GM12878 (cell line): ENCODE data around the gene LTC4S. TPM values are rescaled to one million over a fixed set of nuclear protein-coding genes. Genes with fewer than 3 reads are reported as not detected.
A peak's percentile ranks its signal among the peaks of the same experiment; 100 is the strongest.

Source experiments
- CREB1 ChIP-seq: IDR thresholded peaks from 2 replicates; pipeline ENCODE4 v1.6.1; 2012; ENCODE audit warnings: low read depth, mild to moderate bottlenecking, inconsistent platforms
- KLF5 ChIP-seq: fragments of 450-650 bp; IDR thresholded peaks from 2 replicates; pipeline ENCODE4 v1.6.1; 2014; ENCODE audit warnings: mild to moderate bottlenecking; ENCODE audit not compliant: partially characterized antibody
- RAD21 ChIP-seq: IDR thresholded peaks from 2 replicates; pipeline ENCODE4 v1.6.1; 2011; ENCODE audit warnings: mild to moderate bottlenecking, low read depth, low read length, moderate library complexity; ENCODE audit not compliant: insufficient read depth
- SMARCA5 ChIP-seq: fragments of 450-650 bp; IDR thresholded peaks from 2 replicates; pipeline ENCODE4 v1.6.1; 2017; ENCODE audit warnings: mild to moderate bottlenecking
- SMC3 ChIP-seq: IDR thresholded peaks from 2 replicates; pipeline ENCODE4 v1.6.1; 2011; ENCODE audit warnings: low read length, improper control_type of control experiment, borderline replicate concordance
- SP1 ChIP-seq: IDR thresholded peaks from one replicate; pipeline ENCODE4 v1.6.1; 2011; ENCODE audit warnings: low read depth, low read length
- TCF12 ChIP-seq: IDR thresholded peaks from 2 replicates; pipeline ENCODE4 v1.6.1; 2011; ENCODE audit warnings: low read depth, mild to moderate bottlenecking, low read length
- USF2 ChIP-seq: IDR thresholded peaks from 2 replicates; pipeline ENCODE4 v1.6.1; 2011; ENCODE audit warnings: low read depth, low read length, improper control_type of control experiment, borderline replicate concordance
- YY1 ChIP-seq: IDR thresholded peaks from 2 replicates; pipeline ENCODE4 v1.6.1; 2011; ENCODE audit warnings: low read depth, mild to moderate bottlenecking, low read length
- ZBTB33 ChIP-seq: fragments of 450-650 bp; IDR thresholded peaks from 2 replicates; pipeline ENCODE4 v1.6.1; 2017; ENCODE audit warnings: mild to moderate bottlenecking
- polyA plus RNA-seq, 11 experiments: library from polyadenylated mRNA; depleted of rRNA in 4 of 11; unstranded in 6 of 11; stranded (reverse) in 5 of 11; fragments of >200 nt; fragmentation: Nextera tagmentation in 4 of 11; fragmentation: Illumina TruSeq in 1 of 11; extraction: Ambion mirVana in 4 of 11; extraction: Trizol in 1 of 11; gene quantifications; 1 replicate in 1 of 11; 2 replicates in 10 of 11; pipeline versions ENCODE4 v1.2.1 to v1.2.3, GENCODE V29; 2011 to 2016; ENCODE audit warnings: inconsistent platforms in 2 of 11, missing spikeins in 2 of 11, low read depth in 1 of 11
- total RNA-seq, 4 experiments: library from RNA; depleted of rRNA in 3 of 4; stranded (reverse); fragments of >200 nt in 3 of 4; fragmentation: Illumina TruSeq in 1 of 4; extraction: Trizol in 1 of 4; gene quantifications; 2 replicates each; pipeline versions ENCODE4 v1.2.1 to v1.2.3, GENCODE V29; 2013 to 2021
- TF ChIP-seq, protein P1 (sequence below): IDR thresholded peaks from 2 replicates; pipeline ENCODE4 v1.6.1; 2011; ENCODE audit warnings: borderline replicate concordance, low read depth, mild to moderate bottlenecking, moderate library complexity, low read length; ENCODE audit not compliant: insufficient read depth, poor library complexity, severe bottlenecking
- TF ChIP-seq, protein P2 (sequence below): IDR thresholded peaks from 2 replicates; pipeline ENCODE4 v1.6.1; 2012; ENCODE audit warnings: low read depth, low read length, improper control_type of control experiment

Gene LTC4S
- total and polyA plus RNA-seq, 10 of the 15 experiments (the other 5 are each of a cell fraction or from before 2014, with no cell fraction given) = 0.78 to 3.6 (median 1.8) TPM; not detected in 5

GRCh38 chr5:179801304-179802206 is 7.8 kb downstream of the LTC4S start (continued):
- peak; percentile 81 for TF ChIP-seq SMARCA5
- TF ChIP-seq, protein P1, sequence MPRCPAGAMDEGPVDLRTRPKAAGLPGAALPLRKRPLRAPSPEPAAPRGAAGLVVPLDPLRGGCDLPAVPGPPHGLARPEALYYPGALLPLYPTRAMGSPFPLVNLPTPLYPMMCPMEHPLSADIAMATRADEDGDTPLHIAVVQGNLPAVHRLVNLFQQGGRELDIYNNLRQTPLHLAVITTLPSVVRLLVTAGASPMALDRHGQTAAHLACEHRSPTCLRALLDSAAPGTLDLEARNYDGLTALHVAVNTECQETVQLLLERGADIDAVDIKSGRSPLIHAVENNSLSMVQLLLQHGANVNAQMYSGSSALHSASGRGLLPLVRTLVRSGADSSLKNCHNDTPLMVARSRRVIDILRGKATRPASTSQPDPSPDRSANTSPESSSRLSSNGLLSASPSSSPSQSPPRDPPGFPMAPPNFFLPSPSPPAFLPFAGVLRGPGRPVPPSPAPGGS = peak; percentile 52
- peak; percentile 2; the same call in 1 of the 2 replicates for TF ChIP-seq USF2
- TF ChIP-seq SP1 = no peak
- peak; percentile 80 for TF ChIP-seq TCF12
- TF ChIP-seq RAD21 = peak; percentile 75
- peak; percentile 63; the same call in 1 of the 2 replicates for TF ChIP-seq YY1
- no peak for TF ChIP-seq KLF5
- TF ChIP-seq SMC3 = peak; percentile 86
- TF ChIP-seq ZBTB33 = peak; percentile 80; the same call in 1 of the 2 replicates
- TF ChIP-seq, protein P2, sequence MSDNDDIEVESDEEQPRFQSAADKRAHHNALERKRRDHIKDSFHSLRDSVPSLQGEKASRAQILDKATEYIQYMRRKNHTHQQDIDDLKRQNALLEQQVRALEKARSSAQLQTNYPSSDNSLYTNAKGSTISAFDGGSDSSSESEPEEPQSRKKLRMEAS = peak; percentile 17; the same call in 1 of the 2 replicates
- 0 out of 2 replicates have a peak, but pooled peaks have one; percentile 19 for TF ChIP-seq CREB1
